SHP77 (cell line): ENCODE data around the gene ALG3.

ENCODE experiments used
- DNase-seq, 2 experiments: peaks; one replicate each; lab custom pipeline; 2025; lab: John Stamatoyannopoulos, UW

Gene ALG3

DNA sequence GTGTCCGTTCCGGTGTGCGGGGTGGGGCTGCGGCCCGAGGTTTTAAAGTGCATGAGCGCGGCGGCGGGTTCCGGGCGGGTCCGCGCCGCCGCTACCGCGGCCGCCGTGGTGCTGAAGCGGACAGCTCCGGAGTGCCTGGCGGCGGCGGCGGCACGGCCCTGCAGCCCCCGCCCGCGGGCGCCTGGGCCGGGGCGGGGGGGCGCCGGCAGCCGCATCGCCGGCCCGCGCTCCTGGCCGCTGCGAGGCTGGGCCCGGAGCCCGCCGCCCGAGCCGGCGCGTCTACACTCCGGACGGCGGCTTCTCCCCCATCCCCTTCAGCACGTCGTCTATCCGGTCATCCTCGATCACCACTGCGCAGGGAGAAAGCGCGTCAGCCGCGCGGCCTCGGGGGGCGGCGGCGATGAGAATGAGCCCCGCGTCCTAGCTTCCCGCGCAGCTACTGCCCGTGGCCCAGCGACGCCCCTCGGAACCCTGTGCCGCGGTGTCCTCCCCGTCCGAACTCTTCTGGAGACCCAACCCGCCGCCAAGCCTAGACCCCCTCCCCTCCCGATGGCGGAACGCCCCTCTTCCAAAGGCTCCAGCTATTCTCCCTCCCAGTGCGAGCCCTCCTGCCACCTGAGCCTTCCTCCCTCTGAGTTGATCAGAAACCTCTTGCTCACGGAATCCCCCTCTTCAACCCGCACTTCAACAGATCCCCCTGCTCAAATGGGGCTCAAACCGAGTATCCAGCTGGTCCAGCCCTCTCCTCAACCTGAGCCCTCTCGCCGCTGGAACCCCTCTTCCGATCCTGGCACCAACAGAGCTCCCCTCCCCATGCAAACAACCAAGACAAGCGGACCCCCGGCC is 11.3 kb upstream of the ALG3 start:
- DNase-seq = peak in 1 of 2 experiments; percentile 21

DNA sequence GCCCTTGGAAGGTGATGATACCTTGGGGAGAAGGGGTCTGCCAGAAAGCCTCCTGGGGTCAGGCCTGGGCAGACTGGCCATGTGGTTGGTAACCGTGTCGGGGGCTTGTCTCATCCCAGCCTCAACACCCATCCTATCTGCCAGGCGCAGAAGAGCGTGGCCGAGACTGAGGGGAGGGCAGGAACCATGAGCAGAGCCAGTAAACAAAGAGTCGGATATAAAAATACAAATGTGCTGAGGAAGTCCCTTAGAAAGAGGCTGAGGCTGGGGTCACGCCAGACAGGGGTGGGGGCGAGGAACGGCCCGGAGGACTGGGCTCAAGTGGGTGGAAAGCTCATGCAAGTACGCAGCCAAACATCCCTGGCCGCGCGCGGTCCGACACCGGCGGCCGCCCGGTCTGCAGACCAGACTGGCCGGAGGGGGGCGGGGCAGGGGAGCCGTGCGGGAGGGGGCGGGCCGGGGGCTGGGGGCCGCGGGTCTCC is 10.7 kb upstream of the ALG3 start:
- no peak for DNase-seq

DNA sequence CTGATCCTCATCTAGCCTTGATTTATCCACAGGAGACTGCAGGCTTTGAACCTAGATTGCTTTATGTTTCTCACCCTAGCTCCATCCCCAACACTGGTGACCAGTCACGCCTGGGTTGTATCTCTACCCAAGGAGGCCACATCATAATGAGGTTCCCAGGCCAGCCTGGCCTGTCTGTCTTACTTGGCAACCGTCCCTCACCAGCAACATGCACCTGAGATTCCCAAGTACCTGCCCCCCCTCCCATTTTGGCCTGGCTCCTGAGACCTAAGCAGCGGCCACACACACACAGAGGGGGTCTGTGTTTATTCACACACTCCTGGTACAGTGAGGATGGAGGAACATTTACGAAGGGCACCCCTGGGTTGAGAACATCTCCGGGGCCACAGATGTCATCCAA is 10.2 kb upstream of the ALG3 start:
- no peak for DNase-seq

DNA sequence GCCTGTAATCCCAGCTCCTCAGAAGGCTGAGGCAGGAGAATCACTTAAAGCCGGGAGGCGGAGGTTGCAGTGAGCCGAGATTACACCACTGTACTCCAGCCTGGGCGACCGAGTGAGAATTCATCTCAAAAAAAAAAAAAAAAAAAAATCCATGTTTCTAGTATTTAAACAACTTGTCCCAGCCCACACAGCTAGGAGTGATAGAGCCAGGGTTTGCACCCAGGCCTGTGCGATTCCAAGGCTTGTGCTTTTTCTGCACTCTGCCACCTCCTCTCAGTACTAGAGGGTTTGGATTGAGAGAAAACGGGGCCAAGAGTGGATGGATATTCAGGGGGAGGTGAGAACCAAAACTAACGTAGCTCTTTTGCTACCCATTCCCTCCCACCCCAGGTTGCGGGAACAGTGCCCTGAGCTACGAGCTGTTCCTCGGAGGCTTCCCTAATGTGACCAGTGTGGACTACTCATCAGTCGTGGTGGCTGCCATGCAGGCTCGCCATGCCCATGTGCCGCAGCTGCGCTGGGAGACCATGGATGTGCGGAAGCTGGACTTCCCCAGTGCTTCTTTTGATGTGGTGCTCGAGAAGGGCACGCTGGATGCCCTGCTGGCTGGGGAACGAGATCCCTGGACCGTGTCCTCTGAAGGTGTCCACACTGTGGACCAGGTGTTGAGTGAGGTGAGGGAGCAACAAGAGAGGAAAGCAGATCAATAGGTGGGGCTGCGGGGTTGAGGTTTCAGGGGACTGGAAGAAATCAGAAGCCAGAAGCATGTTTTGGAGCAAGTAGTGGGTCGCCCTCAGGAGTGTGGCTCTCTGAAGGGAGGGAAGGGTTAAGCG is 8.5 kb upstream of the ALG3 start:
- no peak for DNase-seq

DNA sequence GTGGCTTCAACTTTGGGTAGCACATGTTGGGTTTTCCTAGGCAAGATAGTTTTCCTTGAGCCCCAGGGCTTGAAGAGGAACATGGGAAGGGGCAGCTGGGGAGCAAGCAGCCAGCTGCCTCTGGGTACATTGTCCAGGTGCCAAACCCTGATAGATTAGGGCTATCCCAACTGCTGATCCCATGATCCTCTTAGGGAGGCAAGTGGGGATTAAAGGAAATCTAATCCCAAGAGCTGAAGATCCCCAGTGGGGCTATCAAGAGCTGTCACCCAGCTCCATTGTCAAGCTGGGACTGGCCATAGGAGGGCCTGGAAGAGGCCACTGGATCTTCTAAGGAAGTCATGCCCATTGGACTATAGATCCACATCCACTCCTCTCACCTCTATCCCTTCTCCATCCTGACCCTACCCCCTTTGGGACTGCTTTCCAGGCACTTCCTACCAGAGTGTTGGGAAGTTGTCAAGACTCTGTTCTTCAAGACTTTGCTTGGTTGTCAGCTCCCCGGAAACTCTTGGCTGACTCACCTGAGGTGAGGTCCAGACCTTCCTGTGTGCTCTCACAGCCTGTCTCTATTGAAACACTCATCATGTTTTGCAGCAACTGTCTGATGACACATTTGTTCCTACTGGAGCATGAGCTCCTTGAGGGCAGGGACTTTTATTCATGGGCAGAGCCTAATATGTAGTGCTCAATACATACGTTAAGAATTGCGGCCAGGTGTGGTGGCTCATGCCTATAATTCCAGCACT is 6.7 kb upstream of the ALG3 start:
- no peak for DNase-seq

DNA sequence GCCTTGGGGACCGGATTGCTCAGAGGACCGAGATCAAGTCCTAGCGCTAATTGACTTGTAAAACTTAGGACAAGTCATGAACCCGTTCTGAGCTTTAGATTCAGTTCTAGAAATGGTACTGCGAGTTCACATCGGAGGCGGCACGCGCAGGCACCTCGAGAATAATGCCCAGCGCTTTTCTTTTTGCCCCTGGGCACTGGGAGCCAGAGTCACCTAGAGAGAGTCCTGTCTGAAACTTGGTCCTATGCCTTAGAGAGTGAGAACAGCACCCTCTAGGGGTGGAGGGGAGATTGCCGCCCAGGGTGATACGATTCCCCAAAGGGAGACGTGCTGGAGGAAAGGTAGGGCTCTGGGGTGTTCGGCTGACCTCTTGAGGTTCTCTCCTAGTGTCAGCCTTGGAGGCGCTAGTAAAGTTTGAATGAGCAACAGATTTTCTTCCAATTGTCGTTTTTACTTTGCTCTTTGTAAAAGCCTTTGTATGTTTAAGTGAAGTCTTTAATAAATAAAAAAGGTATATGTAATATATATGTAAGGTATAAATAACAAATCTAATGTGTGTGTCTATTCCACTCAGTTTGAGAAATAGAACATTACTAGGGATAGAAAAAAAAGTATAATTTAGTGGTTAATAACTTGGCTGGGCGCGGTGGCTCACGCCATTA is 1.5 kb upstream of the ALG3 start:
- DNase-seq = peak; percentile 84 to 90

DNA sequence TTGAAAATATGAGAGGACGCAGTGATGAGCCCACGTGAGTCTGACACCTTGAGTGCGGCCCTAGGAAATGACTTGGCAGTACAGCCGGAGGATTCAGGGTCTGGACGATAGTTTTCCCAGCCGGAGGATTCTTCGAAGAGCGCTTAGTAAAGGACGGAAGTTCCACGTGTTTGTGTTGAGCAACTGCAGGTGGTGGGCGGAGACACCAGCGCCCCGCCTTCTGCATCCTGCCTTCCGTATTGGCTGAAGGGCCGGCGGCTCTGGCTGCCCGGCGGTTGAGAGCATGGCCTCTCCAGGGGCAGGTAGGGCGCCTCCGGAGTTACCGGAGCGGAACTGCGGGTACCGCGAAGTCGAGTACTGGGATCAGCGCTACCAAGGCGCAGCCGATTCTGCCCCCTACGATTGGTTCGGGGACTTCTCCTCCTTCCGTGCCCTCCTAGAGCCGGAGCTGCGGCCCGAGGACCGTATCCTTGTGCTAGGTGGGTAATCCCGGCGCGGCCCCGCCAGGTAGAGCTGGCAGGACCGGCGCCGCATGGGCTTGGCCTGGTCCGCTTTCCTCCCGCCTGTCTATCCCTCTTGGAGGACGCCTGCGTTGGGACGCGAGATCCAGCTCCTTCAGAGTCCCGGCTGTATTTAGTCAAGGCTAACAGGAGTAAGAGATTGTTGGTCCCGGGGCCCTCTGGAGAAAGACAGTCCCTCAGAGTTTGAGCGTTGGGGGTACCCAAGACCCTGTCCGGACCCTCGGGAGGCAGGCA is 827 bp upstream of the ALG3 start, which contains the start of gene EEF1AKMT4:
Gene EEF1AKMT4, plus strand, starts transcription at position 261 of the 755 bp plus-strand sequence. Its CDS starts 23 bp downstream, at position 284.
- peak; percentile 96 for DNase-seq

DNA sequence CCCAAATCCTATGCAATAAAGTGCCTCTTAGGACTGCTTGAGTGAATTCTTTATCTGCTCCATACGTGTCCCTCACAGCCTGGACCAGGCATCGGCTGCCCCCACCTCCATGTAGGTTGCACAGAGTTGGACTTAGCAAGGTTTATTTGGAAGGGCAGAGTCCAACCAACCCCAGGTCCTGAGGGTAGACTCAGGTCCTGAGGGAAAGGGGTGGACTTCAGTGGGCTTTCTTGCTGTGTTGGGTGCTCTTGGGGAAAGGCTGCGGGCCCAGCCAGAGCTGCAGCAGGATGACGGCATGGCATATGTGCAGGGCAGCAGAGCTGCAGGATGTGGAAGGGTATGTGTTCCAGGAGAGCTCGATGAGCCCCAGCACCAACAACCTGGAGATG is 6.5 kb downstream of the ALG3 start:
- DNase-seq = no peak

DNA sequence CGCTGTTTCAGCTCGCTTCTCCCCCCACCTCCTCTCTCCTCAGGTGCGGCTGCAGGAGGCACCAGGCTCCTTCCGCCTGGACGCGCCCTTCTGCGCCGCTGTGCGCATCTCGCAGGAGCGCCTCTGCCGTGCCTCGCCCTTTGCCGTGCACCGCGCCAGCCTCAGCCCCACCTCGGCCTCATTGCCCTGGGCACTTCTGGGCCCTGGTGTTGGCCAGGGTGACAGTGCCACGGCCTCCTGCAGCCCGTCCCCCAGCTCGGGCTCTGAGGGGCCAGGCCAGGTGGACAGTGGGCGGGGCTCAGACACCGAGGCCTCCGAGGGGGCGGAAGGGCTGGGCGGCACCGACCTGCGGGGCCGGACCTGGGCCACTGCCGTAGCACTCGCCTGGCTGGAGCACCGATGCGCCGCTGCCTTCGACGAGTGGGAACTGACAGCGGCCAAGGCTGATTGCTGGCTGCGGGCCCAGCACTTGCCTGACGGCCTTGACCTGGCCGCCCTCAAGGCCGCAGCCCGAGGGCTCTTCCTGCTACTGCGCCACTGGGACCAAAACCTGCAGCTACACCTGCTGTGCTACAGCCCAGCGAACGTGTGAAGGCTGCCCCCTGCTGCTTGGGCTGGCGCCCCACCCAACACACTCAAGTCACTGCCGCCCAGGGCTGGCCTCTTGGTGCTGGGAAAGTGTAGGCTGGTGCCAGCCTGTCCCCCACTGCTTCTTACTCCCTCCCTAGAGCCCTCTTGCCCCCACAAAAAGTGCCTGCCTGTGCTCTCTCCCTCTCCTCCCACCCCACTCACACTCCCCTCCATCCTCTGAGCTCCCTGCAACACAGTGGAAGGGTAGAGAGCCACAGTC is 7.1 kb downstream of the ALG3 start:
- DNase-seq = peak; percentile 40 to 66

DNA sequence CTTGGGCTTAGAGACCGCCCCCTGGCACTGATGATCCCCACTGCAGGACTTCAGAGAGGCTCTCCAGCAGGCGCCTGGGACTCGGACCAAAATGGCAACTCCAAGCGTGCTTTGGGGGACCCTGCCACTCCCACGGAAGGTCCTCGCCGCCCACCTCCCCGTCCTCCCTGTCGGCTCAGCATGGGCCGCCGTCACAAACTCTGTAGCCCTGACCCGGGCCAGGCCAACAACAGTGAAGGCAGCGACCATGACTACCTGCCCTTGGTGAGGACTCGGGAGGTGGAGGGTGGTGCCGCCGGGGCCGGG is 7.7 kb downstream of the ALG3 start:
- no peak for DNase-seq

DNA sequence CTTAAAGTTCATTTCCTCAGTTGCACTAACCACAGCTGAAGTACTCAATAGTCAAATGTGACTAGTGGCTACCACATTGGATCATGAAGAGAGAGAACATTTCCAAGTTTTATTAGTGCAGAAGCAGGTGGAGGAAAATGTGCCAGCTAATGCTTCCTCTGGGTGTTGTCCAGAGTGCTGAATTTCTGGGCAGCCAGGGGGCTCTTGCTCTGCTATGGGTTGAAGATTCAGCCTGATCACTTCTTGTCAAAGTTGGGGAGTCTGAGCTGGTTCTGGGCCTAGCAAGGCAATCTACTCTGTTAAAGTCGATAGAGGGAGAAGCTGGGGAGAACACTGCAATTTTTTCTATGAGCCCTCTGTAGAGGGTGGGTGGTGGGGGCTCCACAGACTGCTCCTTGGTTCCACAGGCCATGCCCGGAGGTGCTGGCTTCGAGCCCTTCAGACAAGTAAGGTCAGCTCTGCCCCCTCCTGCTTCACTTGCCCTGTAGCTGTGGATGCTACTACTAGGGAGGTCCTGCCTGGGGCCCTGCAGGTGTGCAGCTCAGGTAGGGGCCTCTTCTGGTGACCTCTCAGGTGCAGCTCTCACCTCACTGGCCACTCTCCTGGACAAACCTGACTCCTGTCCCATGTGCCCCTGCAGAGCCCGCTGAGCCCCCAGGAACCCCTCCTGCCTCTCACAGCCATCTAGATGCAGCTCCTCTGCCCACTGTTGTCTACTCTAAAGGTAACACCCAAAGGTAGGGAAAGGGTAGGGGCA is 8.2 kb downstream of the ALG3 start:
- DNase-seq = no peak

DNA sequence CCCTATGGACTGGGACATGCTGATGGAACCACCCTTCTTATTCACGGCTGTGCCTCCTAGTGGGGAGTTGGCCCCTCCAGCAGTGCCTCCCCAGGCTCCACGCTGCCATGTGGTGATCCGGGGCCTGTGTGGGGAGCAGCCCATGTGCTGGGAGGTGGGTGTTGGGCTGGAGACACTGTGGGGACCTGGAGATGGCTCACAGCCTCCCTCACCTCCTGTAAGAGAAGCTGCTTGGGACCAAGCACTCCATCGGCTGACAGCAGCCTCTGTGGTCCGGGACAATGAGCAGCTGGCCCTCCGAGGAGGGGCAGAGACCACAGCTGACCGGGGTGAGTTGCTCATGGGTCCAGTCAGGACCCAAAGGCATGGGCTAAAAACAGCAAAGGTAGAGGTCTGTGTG is 9.1 kb downstream of the ALG3 start:
- DNase-seq = no peak

DNA sequence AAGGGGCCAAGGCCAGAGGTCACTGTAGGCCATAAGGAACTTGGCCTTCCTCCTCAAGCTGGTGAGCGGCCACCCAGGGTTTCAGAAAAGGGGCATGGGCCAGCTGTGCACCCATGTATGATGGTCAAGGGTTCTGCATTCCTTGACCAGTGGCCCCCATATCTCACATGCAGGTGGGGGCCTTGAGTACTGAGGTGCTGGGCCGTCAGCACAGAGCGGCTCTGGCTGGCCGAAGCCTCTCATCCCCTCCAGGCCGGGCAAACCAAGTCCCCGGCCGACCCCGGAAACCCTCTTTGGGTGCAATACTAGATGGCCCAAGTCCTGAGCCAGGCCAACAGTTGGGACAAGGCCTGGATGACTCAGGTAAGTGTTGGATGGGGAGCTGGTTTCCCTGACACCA is 9.5 kb downstream of the ALG3 start:
- DNase-seq = no peak

DNA sequence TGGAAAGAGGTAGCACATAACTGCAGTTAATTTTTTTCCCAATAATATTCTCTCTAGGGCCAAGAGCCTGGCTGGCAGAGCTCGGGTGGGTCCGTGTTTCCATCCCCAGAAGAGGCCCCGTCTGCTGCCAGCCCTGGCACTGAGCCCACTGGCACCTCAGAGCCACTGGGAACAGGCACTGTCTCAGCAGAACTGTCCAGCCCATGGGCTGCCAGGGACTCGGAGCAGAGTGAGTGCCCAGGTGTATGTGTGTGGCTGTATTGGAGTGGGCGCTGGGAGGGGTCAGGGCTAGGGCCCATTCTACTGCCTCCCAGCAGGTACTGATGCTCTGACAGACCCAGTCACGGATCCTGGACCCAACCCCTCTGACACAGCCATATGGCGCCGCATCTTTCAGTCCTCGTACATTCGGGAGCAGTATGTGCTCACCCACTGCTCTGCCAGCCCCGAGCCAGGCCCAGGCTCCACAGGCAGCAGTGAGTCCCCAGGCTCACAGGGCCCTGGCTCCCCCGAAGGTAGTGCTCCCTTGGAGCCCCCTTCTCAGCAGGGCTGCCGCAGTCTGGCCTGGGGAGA is 10.4 kb downstream of the ALG3 start:
- no peak for DNase-seq

DNA sequence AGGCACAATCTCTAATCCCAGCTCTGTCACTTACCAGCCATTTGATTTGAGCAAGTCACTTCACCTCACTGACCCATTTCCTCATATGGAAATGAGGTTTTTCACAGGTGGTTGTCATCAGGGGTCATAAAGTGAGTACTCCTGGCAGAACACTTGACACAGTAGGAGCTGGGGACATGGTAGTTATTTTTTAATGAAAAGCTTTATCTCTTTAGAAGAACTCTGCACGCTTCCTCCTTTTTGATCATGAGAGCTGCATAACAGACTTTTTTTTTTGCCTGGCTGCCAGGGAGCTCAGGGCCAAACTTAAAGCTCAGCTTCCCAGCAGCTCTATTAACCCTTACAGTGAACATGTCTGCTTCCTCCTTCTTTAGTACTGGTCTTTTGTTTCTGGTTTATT is 11.0 kb downstream of the ALG3 start:
- no peak for DNase-seq

DNA sequence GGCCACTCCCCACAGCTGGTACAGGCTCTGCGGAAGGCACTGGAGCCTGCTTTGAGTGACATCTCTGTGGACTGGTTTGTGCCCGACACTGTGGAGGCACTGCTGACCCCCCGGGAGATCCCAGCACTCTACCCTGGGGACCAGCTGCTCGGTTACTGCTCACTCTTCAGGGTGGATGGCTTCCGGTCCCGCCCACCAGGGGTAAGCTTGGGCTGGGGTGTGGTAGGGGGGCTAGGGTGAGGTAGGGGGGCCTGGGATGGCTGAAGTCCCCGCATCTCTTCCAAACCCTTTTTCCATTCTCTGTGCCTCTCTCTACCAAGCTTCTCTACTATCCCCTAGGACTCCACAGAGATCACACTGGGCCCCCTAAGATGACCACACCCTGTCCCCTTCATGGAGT is 11.6 kb downstream of the ALG3 start:
- DNase-seq = no peak

DNA sequence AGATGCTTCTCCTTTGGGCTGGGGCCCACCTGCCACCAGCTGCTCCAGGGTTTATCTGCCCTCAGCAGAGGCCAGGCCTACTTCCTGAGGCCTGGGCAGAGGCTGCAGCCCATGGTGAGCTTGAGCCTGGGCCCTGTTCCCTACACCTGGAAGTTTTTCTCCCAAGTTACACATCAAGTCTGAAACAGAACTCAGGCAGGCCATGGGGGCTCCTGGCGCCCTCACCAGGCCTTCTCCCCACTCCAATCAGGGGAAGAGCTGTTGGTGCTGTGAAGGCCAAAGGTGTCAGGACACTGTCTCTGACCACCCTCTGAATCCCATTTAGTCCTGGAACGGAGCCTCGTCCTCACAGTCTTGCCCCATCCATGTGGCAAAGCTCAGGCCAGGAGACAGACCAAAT is 12.1 kb downstream of the ALG3 start:
- no peak for DNase-seq

DNA sequence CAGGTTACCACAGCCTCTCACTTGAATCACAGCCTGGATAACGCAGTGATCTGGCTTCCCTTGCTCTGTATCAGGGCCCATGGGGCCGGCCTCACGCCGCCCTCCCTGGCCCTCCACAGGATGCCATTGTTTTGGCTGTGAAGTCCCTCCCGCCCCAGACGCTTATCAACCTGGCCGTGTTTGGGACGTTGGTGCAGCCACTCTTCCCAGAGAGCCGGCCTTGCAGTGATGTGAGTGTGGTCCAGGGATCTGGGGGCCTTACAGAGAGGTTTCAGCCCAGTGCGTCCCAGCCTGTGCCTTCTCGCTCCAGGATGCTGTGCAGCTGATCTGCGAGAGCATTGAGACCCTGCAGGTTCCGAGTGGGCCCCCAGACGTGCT is 12.7 kb downstream of the ALG3 start:
- no peak for DNase-seq

DNA sequence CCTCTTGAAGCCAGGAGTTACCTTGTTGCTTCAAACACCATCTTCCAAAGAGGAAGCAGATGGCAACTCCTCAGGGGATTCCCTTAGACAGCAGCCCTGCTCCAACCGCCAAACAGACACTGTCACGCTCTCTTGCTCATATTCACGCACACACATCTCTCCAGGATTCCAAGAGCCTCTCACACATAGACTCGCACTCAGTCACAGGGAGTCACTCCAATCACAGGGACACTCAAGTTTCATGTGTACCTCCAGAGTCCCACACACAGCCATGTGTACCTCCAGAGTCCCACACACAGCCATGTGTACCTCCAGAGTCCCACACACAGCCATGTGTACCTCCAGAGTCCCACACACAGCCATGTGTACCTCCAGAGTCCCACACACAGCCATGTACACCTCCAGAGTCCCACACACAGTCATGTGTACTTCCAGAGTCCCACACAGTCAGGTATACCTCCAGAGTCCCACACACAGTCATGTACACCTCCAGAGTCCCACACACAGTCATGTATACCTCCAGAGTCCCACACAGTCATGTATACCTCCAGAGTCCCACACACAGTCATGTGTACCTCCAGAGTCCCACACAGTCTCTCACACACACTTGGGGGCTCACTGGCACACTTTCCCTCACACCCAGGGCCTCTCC is 13.3 kb downstream of the ALG3 start:
- no peak for DNase-seq
